IMR-90 (cell line): ENCODE measurements around the gene NME1. TPM values are rescaled to one million over a fixed set of nuclear protein-coding genes. Genes with fewer than 3 reads are reported as not detected.

Source experiments
- ATAC-seq: fragments of 200-7000 bp; cut with Tn5 transposase; 2 replicates; pipeline ENCODE4 v1.9.1; 2020; ENCODE audit warnings: low read depth, mild to moderate bottlenecking, moderate library complexity
- BruUV-seq: library from RNA; stranded (reverse); fragments of 400-500 nt; replicated peaks from 2 replicates; lab custom pipeline; 2021; lab: Mats Ljungman, UMichigan
- CTCF ChIA-PET: fragments of 300-600 bp; formaldehyde crosslinking; extraction: SDS; loops from one replicate; lab custom pipeline; 2021; ENCODE audit warnings: antibody characterized with exemption; lab: Yijun Ruan, JAX
- POLR2A ChIA-PET: fragments of 300-600 bp; sonication (Branson Sonifier 250); formaldehyde crosslinking; loops from one replicate; lab custom pipeline; 2022; ENCODE audit warnings: antibody characterized with exemption; ENCODE audit not compliant: unreplicated experiment; lab: Charles Lee
- DNase-seq: peaks from one replicate; pipeline ENCODE4 v3.0.0; 2013
- H2AFZ ChIP-seq: replicated peaks from 2 replicates; pipeline ENCODE3; 2013; ENCODE audit warnings: low read length, mild to moderate bottlenecking; ENCODE audit not compliant: poor library complexity
- H2AK5ac ChIP-seq: 2 replicates; pipeline ENCODE4 v1.6.1; 2013; ENCODE audit warnings: low read depth, low read length, inconsistent platforms
- H2AK9ac ChIP-seq: replicated peaks from 2 replicates; pipeline ENCODE3; 2013; ENCODE audit warnings: mild to moderate bottlenecking, low read depth, low read length, moderate library complexity; ENCODE audit not compliant: poor library complexity
- H2BK120ac ChIP-seq: 2 replicates; pipeline ENCODE4 v1.6.1; 2013; ENCODE audit warnings: low read depth, low read length, inconsistent platforms
- H2BK15ac ChIP-seq: 3 replicates; pipeline ENCODE4 v1.6.1; 2013; ENCODE audit warnings: low read depth, low read length, inconsistent platforms
- H2BK20ac ChIP-seq: 2 replicates; pipeline ENCODE4 v1.6.1; 2013; ENCODE audit warnings: low read depth, mild to moderate bottlenecking, inconsistent platforms, low read length, moderate library complexity
- H2BK5ac ChIP-seq: 2 replicates; pipeline ENCODE4 v1.6.1; 2013; ENCODE audit warnings: mild to moderate bottlenecking, low read depth, low read length, inconsistent platforms; ENCODE audit not compliant: poor library complexity, severe bottlenecking
- H3K14ac ChIP-seq: replicated peaks from 2 replicates; pipeline ENCODE4 v1.6.1; 2013; ENCODE audit warnings: low read depth, low read length, inconsistent platforms
- H3K18ac ChIP-seq: 2 replicates; pipeline ENCODE4 v1.6.1; 2013; ENCODE audit warnings: low read depth, low read length, control low read depth
- H3K23ac ChIP-seq: 2 replicates; pipeline ENCODE4 v1.6.1; 2013; ENCODE audit warnings: low read depth, low read length, inconsistent platforms
- H3K27ac ChIP-seq: 2 replicates; pipeline ENCODE4 v1.5.1; 2013; ENCODE audit warnings: mild to moderate bottlenecking, control low read depth, low read length; ENCODE audit not compliant: insufficient read depth
- H3K27me3 ChIP-seq: 2 replicates; pipeline ENCODE4 v1.6.1; 2013; ENCODE audit warnings: low read length; ENCODE audit not compliant: control insufficient read depth, insufficient read depth
- H3K36me3 ChIP-seq: 2 replicates; pipeline ENCODE4 v1.6.1; 2013; ENCODE audit warnings: low read length, mixed read lengths; ENCODE audit not compliant: control insufficient read depth, insufficient read depth
- H3K4ac ChIP-seq: 2 replicates; pipeline ENCODE4 v1.6.1; 2013; ENCODE audit warnings: low read depth, low read length, inconsistent platforms
- H3K4me1 ChIP-seq: 2 replicates; pipeline ENCODE4 v1.6.1; 2013; ENCODE audit warnings: low read length, mixed read lengths; ENCODE audit not compliant: control insufficient read depth, insufficient read depth
- H3K4me2 ChIP-seq: 2 replicates; pipeline ENCODE4 v1.6.1; 2013; ENCODE audit warnings: low read depth, mild to moderate bottlenecking, control low read depth, low read length, moderate library complexity
- H3K4me3 ChIP-seq: 2 replicates; pipeline ENCODE4 v1.5.1; 2013; ENCODE audit warnings: low read depth, mild to moderate bottlenecking, control low read depth, low read length, moderate library complexity; ENCODE audit not compliant: insufficient read depth
- H3K56ac ChIP-seq: 2 replicates; pipeline ENCODE4 v1.6.1; 2013; ENCODE audit warnings: low read length, inconsistent platforms; ENCODE audit not compliant: insufficient read depth; ENCODE audit errors: extremely low read depth
- H3K79me1 ChIP-seq, 2 experiments: 2 replicates each; pipeline ENCODE4 v1.6.1; 2013; ENCODE audit warnings: low read length in 2 of 2, inconsistent platforms in 1 of 2, low read depth in 1 of 2
- H3K9ac ChIP-seq: 2 replicates; pipeline ENCODE4 v1.6.1; 2013; ENCODE audit warnings: low read depth, low read length, control low read depth
- H3K9me1 ChIP-seq: 2 replicates; pipeline ENCODE4 v1.6.1; 2013; ENCODE audit warnings: low read length, inconsistent platforms; ENCODE audit not compliant: insufficient read depth
- H3K9me3 ChIP-seq: 2 replicates; pipeline ENCODE4 v1.6.1; 2013; ENCODE audit warnings: low read length; ENCODE audit not compliant: control insufficient read depth, insufficient read depth
- H4K20me1 ChIP-seq: 2 replicates; pipeline ENCODE4 v1.6.1; 2013; ENCODE audit warnings: low read length, inconsistent platforms; ENCODE audit not compliant: insufficient read depth
- H4K5ac ChIP-seq: 2 replicates; pipeline ENCODE4 v1.6.1; 2013; ENCODE audit warnings: mild to moderate bottlenecking, low read depth, low read length, control low read depth
- H4K8ac ChIP-seq, 2 experiments: 2 replicates each; pipeline ENCODE4 v1.6.1; 2013; ENCODE audit warnings: low read depth in 2 of 2, low read length in 2 of 2, control low read depth in 1 of 2, inconsistent platforms in 1 of 2
- H4K91ac ChIP-seq: 2 replicates; pipeline ENCODE4 v1.6.1; 2013; ENCODE audit warnings: low read depth, low read length, inconsistent platforms; ENCODE audit not compliant: insufficient read depth
- MAFK ChIP-seq: IDR thresholded peaks from 2 replicates; pipeline ENCODE4 v1.6.1; 2012; ENCODE audit warnings: low read depth, low read length, improper control_type of control experiment
- WGBS, 2 experiments: methylation state at CpG; one replicate each; pipeline versions ENCODE4 v1.1.5 to v1.1.7; 2013; ENCODE audit warnings: missing lambda C conversion rate in 2 of 2; ENCODE audit not compliant: insufficient read length in 1 of 2; ENCODE audit errors: extremely low coverage in 2 of 2; 5-methylcytosine and 5-hydroxymethylcytosine counted together
- dilution Hi-C: fragments of 300-500 bp; cut with HindIII; formaldehyde crosslinking; loops from one replicate; pipeline ENCODE4 v1.14.3; 2018; ENCODE audit warnings: low sequenced_read_pairs; ENCODE audit not compliant: unreplicated experiment
- in situ Hi-C: fragments of 300-500 bp; cut with MboI; formaldehyde crosslinking; loops from 3 replicates; pipeline ENCODE4 v1.14.3; 2019; ENCODE audit warnings: low sequenced_read_pairs, inconsistent platforms, mixed read lengths
- intact Hi-C: fragments of 100-400 bp; cut with micrococcal nuclease; formaldehyde crosslinking; loops from 2 replicates; pipeline ENCODE4 v1.10.0; 2022
- polyA plus RNA-seq, 3 experiments: library from polyadenylated mRNA; depleted of rRNA; stranded (reverse); fragments of >200 nt; gene quantifications; 2 replicates each; pipeline ENCODE4 v1.2.3, GENCODE V29; 2012; ENCODE audit warnings: low replicate concordance in 1 of 3
- total RNA-seq: library from RNA; depleted of rRNA; stranded (reverse); fragments of >200 nt; gene quantifications from 2 replicates; pipeline ENCODE4 v1.2.3, GENCODE V29; 2012
- TF ChIP-seq, protein P1 (sequence below): conservative IDR thresholded peaks from 2 replicates; pipeline ENCODE4 v1.5.1; 2012; ENCODE audit warnings: mild to moderate bottlenecking, low read depth, low read length, improper control_type of control experiment

The NME1 gene
- total and polyA plus RNA-seq, 2 of the 4 experiments (the other 2 are of a cell fraction), result 311 to 312 TPM

DNA sequence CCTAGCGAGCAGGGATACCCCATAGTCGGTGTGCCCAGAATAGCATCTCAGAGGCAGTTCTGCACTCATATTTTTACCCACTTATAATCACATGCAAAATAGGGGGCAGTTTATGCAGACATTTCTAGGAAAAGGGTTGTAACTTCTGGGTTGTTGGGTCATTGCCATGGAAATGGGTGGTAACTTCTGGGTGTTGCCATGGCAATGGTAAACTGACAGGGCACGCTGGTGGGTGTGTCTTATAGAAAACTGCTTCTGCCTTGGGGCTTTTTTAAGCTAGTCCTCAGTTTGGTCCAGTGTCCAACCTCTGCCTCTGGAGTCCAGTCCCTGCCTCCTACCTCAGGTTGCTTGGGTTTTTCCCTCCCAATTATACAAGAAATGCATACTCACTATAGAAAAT is 25.3 kb upstream of the NME1 start:
- TF ChIP-seq, protein P1, sequence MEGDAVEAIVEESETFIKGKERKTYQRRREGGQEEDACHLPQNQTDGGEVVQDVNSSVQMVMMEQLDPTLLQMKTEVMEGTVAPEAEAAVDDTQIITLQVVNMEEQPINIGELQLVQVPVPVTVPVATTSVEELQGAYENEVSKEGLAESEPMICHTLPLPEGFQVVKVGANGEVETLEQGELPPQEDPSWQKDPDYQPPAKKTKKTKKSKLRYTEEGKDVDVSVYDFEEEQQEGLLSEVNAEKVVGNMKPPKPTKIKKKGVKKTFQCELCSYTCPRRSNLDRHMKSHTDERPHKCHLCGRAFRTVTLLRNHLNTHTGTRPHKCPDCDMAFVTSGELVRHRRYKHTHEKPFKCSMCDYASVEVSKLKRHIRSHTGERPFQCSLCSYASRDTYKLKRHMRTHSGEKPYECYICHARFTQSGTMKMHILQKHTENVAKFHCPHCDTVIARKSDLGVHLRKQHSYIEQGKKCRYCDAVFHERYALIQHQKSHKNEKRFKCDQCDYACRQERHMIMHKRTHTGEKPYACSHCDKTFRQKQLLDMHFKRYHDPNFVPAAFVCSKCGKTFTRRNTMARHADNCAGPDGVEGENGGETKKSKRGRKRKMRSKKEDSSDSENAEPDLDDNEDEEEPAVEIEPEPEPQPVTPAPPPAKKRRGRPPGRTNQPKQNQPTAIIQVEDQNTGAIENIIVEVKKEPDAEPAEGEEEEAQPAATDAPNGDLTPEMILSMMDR, result no peak
- no peak for TF ChIP-seq MAFK
- no CpG with 5 or more reads among the region's 3 CpGs for WGBS, 2 experiments
- H3K4me1 ChIP-seq, result no peaks in the 10 kb centered on the region
- no peak overlapping the region for H2AK5ac ChIP-seq
- H3K9me3 ChIP-seq, result no peaks in the 10 kb centered on the region
- no peak overlapping the region for H2AK9ac ChIP-seq
- dilution Hi-C loops, result no loop called here
- H3K27me3 ChIP-seq, result no peaks in the 10 kb centered on the region
- H3K4me2 ChIP-seq, result no peak overlapping the region
- H2AFZ ChIP-seq, result no peak overlapping the region
- no peak overlapping the region for H3K18ac ChIP-seq
- H3K9ac ChIP-seq, result no peak overlapping the region
- BruUV-seq, result no TSS peak
- ChIA-PET POLR2A (no interaction called here), CTCF (no interaction called here)
- in situ Hi-C loops, result no loop called here
- H3K14ac ChIP-seq, result no peak overlapping the region
- H4K8ac ChIP-seq, result no peak overlapping the region
- no peak overlapping the region for H2BK120ac ChIP-seq
- H4K5ac ChIP-seq, result no peak overlapping the region
- H4K91ac ChIP-seq, result no peak overlapping the region
- H2BK5ac ChIP-seq, result no peak overlapping the region
- no peak overlapping the region for H3K4me3 ChIP-seq
- no peak overlapping the region for H2BK15ac ChIP-seq
- intact Hi-C loops, result no loop called here
- H3K36me3 ChIP-seq, result no peaks in the 10 kb centered on the region
- no peaks in the 10 kb centered on the region for H4K20me1 ChIP-seq
- ATAC-seq (no peak), DNase-seq (no peak)
- H3K4ac ChIP-seq, result no peak overlapping the region
- no peaks in the 10 kb centered on the region for H3K9me1 ChIP-seq
- no peak overlapping the region for H3K23ac ChIP-seq
- no peak overlapping the region for H2BK20ac ChIP-seq
- no peak overlapping the region for H3K56ac ChIP-seq
- H3K27ac ChIP-seq, result no peak overlapping the region
- no peaks in the 10 kb centered on the region for H3K79me1 ChIP-seq
